ENCODE results near the gene LMO2. TPM values are rescaled to one million over a fixed set of nuclear protein-coding genes. Genes with fewer than 3 reads are reported as not detected.

Gene LMO2
- total and polyA plus RNA-seq, 4 experiments from 2014 or later = 0.16 to 0.58 (median 0.47) TPM; not detected in 1

DNA sequence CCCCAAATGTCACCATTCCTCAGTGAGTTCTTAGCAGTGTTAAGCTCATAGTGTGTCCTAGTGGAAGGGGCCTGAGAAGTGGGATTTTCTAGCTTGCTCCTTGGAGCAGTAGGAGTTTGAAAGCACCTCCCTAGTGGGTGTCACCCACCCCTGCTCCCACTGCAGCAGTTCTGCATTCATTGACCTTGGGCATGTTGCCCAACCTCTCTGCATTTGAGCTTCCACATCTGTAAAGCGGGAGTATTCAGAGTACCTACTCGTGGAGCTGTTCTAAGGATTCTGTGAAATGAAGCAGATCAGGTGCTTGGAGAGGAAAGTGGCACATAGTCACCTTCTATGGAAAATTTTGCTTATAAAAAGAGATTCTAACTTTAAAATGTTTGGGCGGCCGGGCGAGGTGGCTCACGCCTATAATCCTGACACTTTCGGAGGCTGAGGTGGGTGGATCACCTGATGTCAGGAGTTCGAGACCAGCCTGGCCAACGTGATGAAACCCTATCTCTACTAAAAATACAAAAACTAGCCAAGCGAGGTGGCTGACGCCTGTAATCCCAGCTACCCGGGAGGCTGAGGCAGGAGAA is 16.9 kb downstream of the LMO2 start:
- H3K9me3 ChIP-seq (ENCODE audit: control insufficient read depth in 1 of 2, low read length in 2 of 2) = no peaks in the 10 kb centered on the region
- no peaks in the 10 kb centered on the region for H3K9me3 Mint-ChIP-seq
- no peaks in the 10 kb centered on the region for H3K36me3 Mint-ChIP-seq
- H3K27ac ChIP-seq (ENCODE audit: low read depth, low read length) = no peak overlapping the region
- H3K27ac Mint-ChIP-seq = no peak overlapping the region
- intact Hi-C loops (cut with micrococcal nuclease) = no loop called here
- no peak for DNase-seq
- CTCF ChIA-PET (ENCODE audit: partially characterized antibody) = no interaction called here
- H3K27me3 Mint-ChIP-seq = peaks cover 48 to 59% of the 10 kb centered on the region in 2 donors
- H3K4me3 ChIP-seq (ENCODE audit: low read length in 2 of 2) = no peak overlapping the region
- H3K4me3 Mint-ChIP-seq = no peak overlapping the region
- POLR2A ChIA-PET (ENCODE audit: partially characterized antibody) = no interaction called here
- H3K27me3 ChIP-seq (ENCODE audit: insufficient read depth, low read length) = peaks cover 12% of the 10 kb centered on the region
- H3K4me1 Mint-ChIP-seq = peaks cover 1 to 11% (median 4%) of the 10 kb centered on the region in 4 donors
- no peaks in the 10 kb centered on the region for H3K36me3 ChIP-seq (ENCODE audit: insufficient read depth, low read length)
- peaks cover 7% of the 10 kb centered on the region for H3K4me1 ChIP-seq (ENCODE audit: insufficient read depth, low read length)

DNA sequence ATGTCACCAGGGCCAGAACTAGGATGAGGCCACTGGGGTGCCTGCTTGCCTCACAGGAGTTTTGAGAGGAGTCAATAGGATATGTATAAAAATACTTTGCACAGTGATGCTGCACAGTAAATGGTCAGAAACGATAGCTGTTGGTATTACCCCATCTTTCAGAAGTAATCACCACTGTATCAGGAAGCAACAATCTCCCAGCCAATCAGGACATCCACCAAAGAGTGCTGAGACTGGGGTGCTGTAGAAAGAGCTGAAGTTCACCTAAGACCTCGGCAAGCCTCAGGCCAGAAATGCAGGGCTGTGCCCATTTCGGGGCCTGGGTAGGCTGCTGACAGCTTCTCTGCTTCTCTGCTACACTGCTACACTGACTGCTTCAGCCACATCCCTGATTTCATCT is 17.4 kb downstream of the LMO2 start:
- DNase-seq = no peak
- Mint-ChIP-seq H3K4me1 (peaks cover 2 to 13% (median 6%) of the 10 kb centered on the region in 4 donors), H3K36me3 (no peaks in the 10 kb centered on the region), H3K4me3 (no peak overlapping the region), H3K9me3 (no peaks in the 10 kb centered on the region), H3K27ac (no peak overlapping the region), H3K27me3 (peaks cover 46 to 62% of the 10 kb centered on the region in 2 donors)
- CTCF ChIA-PET (ENCODE audit: partially characterized antibody) = interaction anchor here (0.6 kb wide), 1 partner anchor 29 kb away, joined by 3 read pairs; no protein-coding TSS in a partner anchor
- H3K36me3 ChIP-seq (ENCODE audit: insufficient read depth, low read length) = no peaks in the 10 kb centered on the region
- H3K27me3 ChIP-seq (ENCODE audit: insufficient read depth, low read length) = peaks cover 12% of the 10 kb centered on the region
- POLR2A ChIA-PET (ENCODE audit: partially characterized antibody) = no interaction called here
- H3K4me1 ChIP-seq (ENCODE audit: insufficient read depth, low read length) = peaks cover 7% of the 10 kb centered on the region
- no peak overlapping the region for H3K4me3 ChIP-seq (ENCODE audit: low read length in 2 of 2)
- intact Hi-C loops (cut with micrococcal nuclease) = no loop called here
- H3K27ac ChIP-seq (ENCODE audit: low read depth, low read length) = no peak overlapping the region
- H3K9me3 ChIP-seq (ENCODE audit: control insufficient read depth in 1 of 2, low read length in 2 of 2) = no peaks in the 10 kb centered on the region

DNA sequence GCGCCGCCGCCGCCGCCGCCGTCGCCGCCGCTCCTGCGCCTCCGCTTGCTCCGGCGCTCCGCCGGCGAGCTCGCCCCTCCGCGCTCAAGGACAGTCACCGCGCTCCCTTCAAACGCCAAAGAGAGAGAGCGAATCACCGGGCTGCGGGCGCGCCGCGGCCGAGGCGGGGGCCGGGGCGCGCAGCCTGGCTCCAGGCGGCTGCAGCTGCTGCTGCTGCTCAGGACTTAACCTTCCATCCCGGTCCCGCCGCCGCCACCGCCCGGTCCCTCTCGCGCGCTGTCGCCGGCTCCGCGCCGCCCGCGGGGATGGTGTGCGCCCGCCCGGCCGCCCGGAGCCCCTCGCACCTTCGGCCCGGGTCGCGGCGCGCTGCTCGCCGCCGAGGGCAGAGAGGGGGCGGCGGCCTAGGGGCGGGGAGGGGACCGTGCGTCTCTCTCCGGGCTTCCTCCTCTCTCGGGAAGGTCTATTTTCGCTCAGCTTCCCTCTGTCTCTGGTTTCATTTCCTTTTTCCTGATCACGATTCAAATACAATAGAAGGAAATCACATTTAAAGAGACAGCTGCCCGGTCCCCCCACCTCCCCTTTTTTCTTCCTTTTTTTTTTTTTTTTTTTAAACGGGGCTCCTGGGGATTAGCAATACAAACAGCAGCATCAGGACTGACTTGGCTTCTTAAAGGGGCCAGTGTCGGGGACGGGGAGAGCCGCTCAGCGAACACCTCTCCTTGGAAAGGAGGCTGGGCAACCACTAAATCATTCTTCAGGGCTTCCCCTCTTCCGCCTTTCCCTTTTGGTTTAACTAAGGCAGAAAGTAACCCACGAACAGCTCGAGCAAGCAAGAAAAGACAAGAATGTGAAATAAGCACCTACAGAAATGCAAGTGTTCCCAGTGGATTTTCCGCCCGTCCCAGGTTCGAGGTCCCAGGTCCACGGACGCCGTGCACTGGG is 22.1 kb downstream of the LMO2 start:
- ChIA-PET POLR2A (ENCODE audit: partially characterized antibody) (interaction anchor here (0.6 kb wide), 1 partner anchor 172 kb away, joined by 3 read pairs; no protein-coding TSS in a partner anchor), CTCF (ENCODE audit: partially characterized antibody) (no interaction called here)
- intact Hi-C loops (cut with micrococcal nuclease) = no loop called here
- Mint-ChIP-seq H3K9me3 (no peaks in the 10 kb centered on the region), H3K4me1 (peaks cover 2 to 22% (median 13%) of the 10 kb centered on the region in 4 donors), H3K4me3 (peak overlapping the region; percentile 78 to 95 (median 89)), H3K36me3 (no peaks in the 10 kb centered on the region), H3K27me3 (peaks cover 44 to 63% of the 10 kb centered on the region in 2 donors), H3K27ac (peak overlapping the region in 1 of 7 donors; percentile 57)
- no peaks in the 10 kb centered on the region for H3K9me3 ChIP-seq (ENCODE audit: control insufficient read depth in 1 of 2, low read length in 2 of 2)
- peaks cover 16% of the 10 kb centered on the region for H3K4me1 ChIP-seq (ENCODE audit: insufficient read depth, low read length)
- peaks cover 21% of the 10 kb centered on the region for H3K27me3 ChIP-seq (ENCODE audit: insufficient read depth, low read length)
- no peak overlapping the region for H3K27ac ChIP-seq (ENCODE audit: low read depth, low read length)
- DNase-seq = peak in 1 of 5 donors; percentile 11
- H3K4me3 ChIP-seq (ENCODE audit: low read length in 2 of 2) = peak overlapping the region; percentile 11 to 34
- no peaks in the 10 kb centered on the region for H3K36me3 ChIP-seq (ENCODE audit: insufficient read depth, low read length)

DNA sequence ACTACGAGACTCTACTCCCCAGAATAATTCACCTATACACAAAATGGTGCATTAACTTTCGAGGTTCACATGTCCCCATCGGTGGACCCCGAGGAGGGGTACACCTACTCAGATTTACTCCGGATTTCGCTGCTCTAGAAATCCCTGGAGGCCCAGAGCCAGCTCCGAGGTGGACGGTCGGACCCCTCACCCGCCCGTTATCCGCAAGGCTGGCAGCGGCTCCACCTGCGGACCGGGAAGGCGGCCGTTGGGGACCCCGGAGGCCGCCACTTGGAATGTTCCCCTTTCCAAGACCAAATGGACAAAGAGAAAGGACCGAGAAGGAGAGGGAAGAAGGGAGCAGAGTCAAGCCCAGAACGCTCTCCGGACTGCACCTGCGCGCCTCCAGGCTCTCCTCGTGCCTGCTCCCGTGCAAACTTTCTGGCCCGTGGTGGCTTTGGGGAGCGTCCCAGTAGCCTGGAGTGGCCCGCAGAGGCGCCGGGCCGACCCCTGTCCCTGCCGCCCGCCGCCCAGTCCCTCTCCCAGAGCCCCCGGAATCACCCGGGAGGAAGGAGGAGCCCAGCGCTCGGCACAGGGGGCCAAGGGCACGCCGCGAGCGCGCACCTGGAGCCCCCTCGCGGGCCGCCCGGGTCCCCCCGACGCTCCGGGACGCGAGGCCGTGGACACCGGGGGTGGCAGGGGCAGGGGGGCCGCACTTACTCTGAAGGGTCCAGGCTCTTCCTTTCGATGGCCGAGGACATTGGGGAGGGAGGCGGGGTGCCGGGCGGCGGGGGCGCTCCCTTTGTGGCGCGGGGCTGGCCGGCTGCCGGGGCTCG is 23.0 kb downstream of the LMO2 start:
- Histone ChIP-seq H3K36me3 (ENCODE audit: insufficient read depth, low read length) (no peaks in the 10 kb centered on the region), H3K27me3 (ENCODE audit: insufficient read depth, low read length) (peaks cover 22% of the 10 kb centered on the region), H3K9me3 (ENCODE audit: control insufficient read depth in 1 of 2, low read length in 2 of 2) (no peaks in the 10 kb centered on the region), H3K4me1 (ENCODE audit: insufficient read depth, low read length) (peaks cover 16% of the 10 kb centered on the region), H3K4me3 (ENCODE audit: low read length in 2 of 2) (no peak overlapping the region), H3K27ac (ENCODE audit: low read depth, low read length) (no peak overlapping the region)
- Mint-ChIP-seq H3K27me3 (peaks cover 46 to 59% of the 10 kb centered on the region in 2 donors), H3K36me3 (no peaks in the 10 kb centered on the region), H3K4me1 (peaks cover 2 to 22% (median 13%) of the 10 kb centered on the region in 4 donors), H3K9me3 (no peaks in the 10 kb centered on the region), H3K4me3 (peak overlapping the region; percentile 30 to 90 (median 62)), H3K27ac (no peak overlapping the region)
- POLR2A ChIA-PET (ENCODE audit: partially characterized antibody) = interaction anchor here (1.2 kb wide), 1 partner anchor 10 kb away, joined by 5 read pairs; no protein-coding TSS in a partner anchor
- intact Hi-C loops (cut with micrococcal nuclease) = no loop called here
- no peak for DNase-seq
- CTCF ChIA-PET (ENCODE audit: partially characterized antibody) = interaction anchor here (0.6 to 3.0 kb wide), 3 partner anchors 11 to 62 kb away, joined by 3 to 10 read pairs (median 3); no protein-coding TSS in a partner anchor

DNA sequence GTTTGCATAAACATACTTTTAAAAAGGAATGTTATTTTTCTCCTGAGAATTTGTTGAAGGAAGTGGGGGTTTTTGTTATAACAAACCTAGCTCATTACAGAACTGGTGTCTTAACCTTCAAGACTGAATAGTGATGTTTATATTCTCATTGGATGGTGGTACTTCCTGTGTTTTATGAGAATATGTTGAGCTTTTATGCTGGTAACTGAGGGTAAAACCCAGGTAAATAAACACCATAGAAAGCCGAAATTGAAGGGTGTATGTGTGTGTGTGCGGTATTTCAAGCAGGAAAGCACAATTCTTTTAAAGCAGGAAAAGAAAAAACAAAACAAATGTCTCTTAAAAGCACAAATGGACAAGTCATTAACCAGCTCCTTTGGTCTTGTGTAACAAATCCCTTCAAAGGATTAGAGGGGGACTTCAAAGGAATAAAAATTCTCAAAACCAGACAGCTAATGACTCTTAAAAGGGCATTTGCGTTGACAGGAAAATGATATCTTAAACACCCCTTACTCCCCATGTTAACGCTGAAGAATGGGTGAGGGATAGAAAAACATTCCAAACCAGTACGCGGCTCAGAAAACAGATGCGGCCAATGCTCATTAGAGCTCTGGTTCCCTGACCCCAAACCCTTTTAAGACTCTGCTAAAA is 23.8 kb downstream of the LMO2 start:
- Mint-ChIP-seq H3K27me3 (peaks cover 49 to 55% of the 10 kb centered on the region in 2 donors), H3K27ac (no peak overlapping the region), H3K9me3 (no peaks in the 10 kb centered on the region), H3K4me3 (peak overlapping the region; percentile 30 to 90 (median 62)), H3K4me1 (peaks cover 2 to 22% (median 13%) of the 10 kb centered on the region in 4 donors), H3K36me3 (no peaks in the 10 kb centered on the region)
- peaks cover 16% of the 10 kb centered on the region for H3K4me1 ChIP-seq (ENCODE audit: insufficient read depth, low read length)
- no peaks in the 10 kb centered on the region for H3K36me3 ChIP-seq (ENCODE audit: insufficient read depth, low read length)
- H3K27me3 ChIP-seq (ENCODE audit: insufficient read depth, low read length) = peaks cover 28% of the 10 kb centered on the region
- H3K4me3 ChIP-seq (ENCODE audit: low read length in 2 of 2) = no peak overlapping the region
- H3K27ac ChIP-seq (ENCODE audit: low read depth, low read length) = no peak overlapping the region
- no peaks in the 10 kb centered on the region for H3K9me3 ChIP-seq (ENCODE audit: control insufficient read depth in 1 of 2, low read length in 2 of 2)
- ChIA-PET POLR2A (ENCODE audit: partially characterized antibody) (interaction anchor here (0.9 to 1.2 kb wide), 2 partner anchors 9 to 183 kb away, joined by 3 to 5 read pairs; no protein-coding TSS in a partner anchor), CTCF (ENCODE audit: partially characterized antibody) (interaction anchor here (0.6 to 3.0 kb wide), 5 partner anchors 10 to 120 kb away, joined by 3 to 10 read pairs (median 4); no protein-coding TSS in a partner anchor)
- intact Hi-C loops (cut with micrococcal nuclease) = no loop called here
- DNase-seq = no peak

DNA sequence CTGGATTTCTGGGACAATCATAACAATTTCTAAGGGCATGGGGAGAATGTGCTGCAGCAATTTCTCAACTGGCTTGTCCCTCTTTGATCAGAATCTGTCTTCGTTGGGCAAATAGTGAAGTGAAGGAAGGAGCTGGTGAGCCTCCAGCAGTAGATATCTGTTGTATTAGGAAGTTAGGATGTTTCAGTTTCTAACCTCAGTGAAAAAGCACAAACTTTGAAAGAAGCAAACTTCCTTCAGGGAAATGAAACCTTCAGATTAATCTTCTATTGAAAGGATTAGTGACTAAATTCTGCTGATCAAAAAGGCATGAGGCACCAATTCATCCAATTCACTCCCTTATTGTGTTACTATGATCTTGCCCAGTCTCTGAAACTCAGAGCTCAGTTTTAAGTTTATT is 24.3 kb downstream of the LMO2 start:
- ChIA-PET POLR2A (ENCODE audit: partially characterized antibody) (interaction anchor here (0.9 to 1.2 kb wide), 2 partner anchors 9 to 184 kb away, joined by 3 to 5 read pairs; no protein-coding TSS in a partner anchor), CTCF (ENCODE audit: partially characterized antibody) (interaction anchor here (0.7 to 3.0 kb wide), 4 partner anchors 10 to 121 kb away, joined by 3 to 10 read pairs (median 5); no protein-coding TSS in a partner anchor)
- Mint-ChIP-seq H3K36me3 (no peaks in the 10 kb centered on the region), H3K27me3 (peaks cover 48 to 51% of the 10 kb centered on the region in 2 donors), H3K4me1 (peaks cover 2 to 22% (median 13%) of the 10 kb centered on the region in 4 donors), H3K4me3 (peak overlapping the region in 1 of 8 donors; percentile 90), H3K27ac (no peak overlapping the region), H3K9me3 (no peaks in the 10 kb centered on the region)
- Histone ChIP-seq H3K4me3 (ENCODE audit: low read length in 2 of 2) (no peak overlapping the region), H3K27ac (ENCODE audit: low read depth, low read length) (no peak overlapping the region), H3K36me3 (ENCODE audit: insufficient read depth, low read length) (no peaks in the 10 kb centered on the region), H3K27me3 (ENCODE audit: insufficient read depth, low read length) (peaks cover 28% of the 10 kb centered on the region), H3K4me1 (ENCODE audit: insufficient read depth, low read length) (peaks cover 16% of the 10 kb centered on the region), H3K9me3 (ENCODE audit: control insufficient read depth in 1 of 2, low read length in 2 of 2) (no peaks in the 10 kb centered on the region)
- intact Hi-C loops (cut with micrococcal nuclease) = no loop called here
- DNase-seq = no peak
